ENCODE results near the gene SPHK1. TPM values are rescaled to one million over a fixed set of nuclear protein-coding genes. Genes with fewer than 3 reads are reported as not detected.
A peak's percentile ranks its signal among the peaks of the same experiment; 100 is the strongest.

The SPHK1 gene
- total RNA-seq, 2 experiments from 2014 or later: 0.28 to 0.78 TPM

- TF ChIP-seq EZH2phosphoT487 (IDR thresholded peaks at IDR 0.05; ENCODE audit: borderline replicate concordance, low read depth, low read length) (no peak), CTCF (conservative IDR thresholded peaks at IDR 0.05; ENCODE audit: low read length) (peak; percentile 65)
- H4K20me1 ChIP-seq (ENCODE audit: insufficient read depth, low read length): no peaks in the 10 kb centered on the region
- intact Hi-C loops (cut with micrococcal nuclease; ENCODE audit: unreplicated experiment): loop anchor here (1.0 kb wide), 1 partner anchor 80 kb away; no protein-coding TSS in a partner anchor
- H3K4me2 ChIP-seq (ENCODE audit: low read length): peak overlapping the region; percentile 97
- peak overlapping the region; percentile 64 for H3K4me3 ChIP-seq (ENCODE audit: low read depth, low read length, poor library complexity, severe bottlenecking)
- H3K9me3 ChIP-seq (ENCODE audit: low read length): no peaks in the 10 kb centered on the region
- H3K36me3 ChIP-seq (ENCODE audit: insufficient read depth, low read length): peaks cover 6% of the 10 kb centered on the region
- peak overlapping the region; percentile 62 for H2AFZ ChIP-seq (ENCODE audit: low read length)
- CTCF ChIA-PET (ENCODE audit: unreplicated experiment): interaction anchor here (0.7 to 0.9 kb wide), 2 partner anchors 14 to 74 kb away, joined by 3 to 6 read pairs; no protein-coding TSS in a partner anchor
- no peak overlapping the region for H3K27ac ChIP-seq (ENCODE audit: low read depth, low read length, poor library complexity, severe bottlenecking)
- H3K4me1 ChIP-seq (ENCODE audit: insufficient read depth, low read length, poor library complexity, severe bottlenecking): peaks cover 29% of the 10 kb centered on the region
- H3K9me2 ChIP-seq (ENCODE audit: insufficient read depth, low read length): no peaks in the 10 kb centered on the region
- POLR2A ChIA-PET: interaction anchor here (0.5 to 0.6 kb wide), 4 partner anchors 12 to 474 kb away, joined by 3 to 4 read pairs (median 4); no protein-coding TSS in a partner anchor
- no TSS peak for BruUV-seq (replicated peaks)
- no peaks in the 10 kb centered on the region for H3K79me2 ChIP-seq (ENCODE audit: insufficient read depth, low read depth, low read length)
- peak; percentile 63 for DNase-seq (ENCODE audit: low spot score)
Observed at GRCh38 chr17:76383546-76384221, 725 bp upstream of the SPHK1 start.

- no peaks in the 10 kb centered on the region for H3K79me2 ChIP-seq (ENCODE audit: insufficient read depth, low read depth, low read length)
- intact Hi-C loops (cut with micrococcal nuclease; ENCODE audit: unreplicated experiment): loop anchor here (1.0 kb wide), 1 partner anchor 82 kb away; no protein-coding TSS in a partner anchor
- ChIA-PET CTCF (ENCODE audit: unreplicated experiment) (interaction anchor here (0.6 to 1.3 kb wide), 6 partner anchors 12 to 647 kb away, joined by 3 to 6 read pairs (median 4); partner anchors contain the start of gene UBE2O), POLR2A (interaction anchor here (0.9 kb wide), 2 partner anchors 15 to 20 kb away, joined by 3 read pairs; no protein-coding TSS in a partner anchor)
- DNase-seq (ENCODE audit: low spot score): no peak
- H3K4me2 ChIP-seq (ENCODE audit: low read length): peak overlapping the region; percentile 97
- no peaks in the 10 kb centered on the region for H4K20me1 ChIP-seq (ENCODE audit: insufficient read depth, low read length)
- peak overlapping the region; percentile 64 for H3K4me3 ChIP-seq (ENCODE audit: low read depth, low read length, poor library complexity, severe bottlenecking)
- H3K4me1 ChIP-seq (ENCODE audit: insufficient read depth, low read length, poor library complexity, severe bottlenecking): peaks cover 29% of the 10 kb centered on the region
- no peaks in the 10 kb centered on the region for H3K9me3 ChIP-seq (ENCODE audit: low read length)
- H3K36me3 ChIP-seq (ENCODE audit: insufficient read depth, low read length): peaks cover 20% of the 10 kb centered on the region
- TF ChIP-seq EZH2phosphoT487 (IDR thresholded peaks at IDR 0.05; ENCODE audit: borderline replicate concordance, low read depth, low read length) (0 out of 2 replicates have a peak, but pooled peaks have one; percentile 7), CTCF (conservative IDR thresholded peaks at IDR 0.05; ENCODE audit: low read length) (no peak)
- peak overlapping the region; percentile 62; the same call in 1 of the 2 replicates for H2AFZ ChIP-seq (ENCODE audit: low read length)
- H3K9me2 ChIP-seq (ENCODE audit: insufficient read depth, low read length): no peaks in the 10 kb centered on the region
- no TSS peak for BruUV-seq (replicated peaks)
- no peak overlapping the region for H3K27ac ChIP-seq (ENCODE audit: low read depth, low read length, poor library complexity, severe bottlenecking)
Observed at GRCh38 chr17:76384987-76385891, 830 bp downstream of the SPHK1 start.
